Brain microvascular endothelial cell (primary cell): ENCODE results near the gene ADH5.

Source experiments
- DNase-seq: peaks from one replicate; pipeline ENCODE4 v3.0.0-alpha.2; 2020
- H3K27ac ChIP-seq: fragments of 250-450 bp; sonication (Bioruptor Pico); 2 replicates; pipeline ENCODE4 v1.5.1; 2020; ENCODE audit warnings: mild to moderate bottlenecking, moderate library complexity
- H3K27me3 ChIP-seq: fragments of 250-450 bp; sonication (Bioruptor Pico); replicated peaks from 2 replicates; pipeline ENCODE4 v1.5.1; 2020; ENCODE audit warnings: mild to moderate bottlenecking
- H3K36me3 ChIP-seq: fragments of 250-450 bp; sonication (Bioruptor Pico); replicated peaks from 2 replicates; pipeline ENCODE4 v1.5.1; 2020; ENCODE audit warnings: mild to moderate bottlenecking
- H3K4me3 ChIP-seq: 2 replicates; pipeline ENCODE4 v1.5.1; 2011; ENCODE audit warnings: low read depth, mild to moderate bottlenecking, control low read depth, low read length, moderate library complexity
- CTCF ChIP-seq: IDR thresholded peaks from 2 replicates; pipeline ENCODE4 v1.5.1; 2011; ENCODE audit warnings: low read depth, mild to moderate bottlenecking, moderate library complexity, low read length, control low read depth, inconsistent platforms; ENCODE audit errors: missing control alignments
- in situ Hi-C: cut with HindIII; loops from 2 replicates; pipeline ENCODE4 v1.10.0; 2017; ENCODE audit warnings: low sequenced_read_pairs, low pct_ligation_motif_present

ADH5 gene

GRCh38 chr4:99038213-99038612, 50.4 kb downstream of the ADH5 start:
- Histone ChIP-seq H3K36me3 (no peaks in the 10 kb centered on the region), H3K4me3 (no peak overlapping the region), H3K27ac (no peak overlapping the region), H3K27me3 (no peaks in the 10 kb centered on the region)
- no peak for TF ChIP-seq CTCF
- no peak for DNase-seq
- in situ Hi-C loops = no loop called here

- no peak overlapping the region for H3K4me3 ChIP-seq
- no peaks in the 10 kb centered on the region for H3K27me3 ChIP-seq
- no peaks in the 10 kb centered on the region for H3K36me3 ChIP-seq
- no peak for DNase-seq
- no peak for TF ChIP-seq CTCF
- H3K27ac ChIP-seq = no peak overlapping the region
- in situ Hi-C loops = no loop called here
These were observed 54.6 kb downstream of the ADH5 start for GRCh38 chr4:99033956-99034355.

- Histone ChIP-seq H3K4me3 (no peak overlapping the region), H3K27me3 (no peaks in the 10 kb centered on the region), H3K27ac (no peak overlapping the region), H3K36me3 (no peaks in the 10 kb centered on the region)
- in situ Hi-C loops = no loop called here
- no peak for DNase-seq
- no peak for TF ChIP-seq CTCF
These were observed 58.7 kb downstream of the ADH5 start for GRCh38 chr4:99029852-99030251.

- in situ Hi-C loops = no loop called here
- no peak for TF ChIP-seq CTCF
- no peak overlapping the region for H3K27ac ChIP-seq
- no peak overlapping the region for H3K4me3 ChIP-seq
- H3K36me3 ChIP-seq = no peaks in the 10 kb centered on the region
- no peak for DNase-seq
- no peaks in the 10 kb centered on the region for H3K27me3 ChIP-seq
These were observed 59.4 kb downstream of the ADH5 start for GRCh38 chr4:99029018-99029735.

GRCh38 chr4:99028187-99028586, 60.4 kb downstream of the ADH5 start:
- Histone ChIP-seq H3K36me3 (no peaks in the 10 kb centered on the region), H3K27ac (no peak overlapping the region), H3K4me3 (no peak overlapping the region), H3K27me3 (no peaks in the 10 kb centered on the region)
- in situ Hi-C loops = no loop called here
- no peak for DNase-seq
- no peak for TF ChIP-seq CTCF

GRCh38 chr4:99027304-99027703, 61.3 kb downstream of the ADH5 start:
- no peak overlapping the region for H3K4me3 ChIP-seq
- TF ChIP-seq CTCF = no peak
- no peak overlapping the region for H3K27ac ChIP-seq
- in situ Hi-C loops = no loop called here
- DNase-seq = no peak
- no peaks in the 10 kb centered on the region for H3K36me3 ChIP-seq
- H3K27me3 ChIP-seq = no peaks in the 10 kb centered on the region
